Measurements from ENCODE around the gene CACNG5.
"Not testable (repeated sequence)": the region's sequence is repeated elsewhere in the genome, so short reads cannot be mapped to it uniquely, and the experiment has no call there.

The CACNG5 gene

DNA sequence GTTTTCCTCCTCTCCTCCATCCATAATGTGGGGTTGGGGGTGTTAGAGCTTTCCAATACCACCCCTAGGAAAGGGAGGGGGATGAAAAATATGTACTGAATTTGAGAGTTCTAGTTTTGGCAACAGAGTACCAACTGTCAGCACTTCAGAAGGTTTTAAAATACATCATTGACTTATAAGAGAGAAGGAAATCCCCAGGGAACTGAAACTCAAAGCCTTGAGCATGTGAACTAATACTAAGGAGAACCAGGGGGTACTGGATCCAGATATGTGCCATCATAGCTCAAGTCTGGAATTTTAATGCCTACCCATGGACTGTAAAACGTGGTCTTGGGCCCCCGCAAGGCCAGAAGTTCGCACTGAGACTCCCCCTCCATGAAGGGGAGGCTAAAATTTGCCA lies 15.8 kb downstream of the CACNG5 start:
- no peak for DNase-seq

GRCh38 chr17:66855204-66855603 lies 20.3 kb downstream of the CACNG5 start:
- DNase-seq = no peak

DNA sequence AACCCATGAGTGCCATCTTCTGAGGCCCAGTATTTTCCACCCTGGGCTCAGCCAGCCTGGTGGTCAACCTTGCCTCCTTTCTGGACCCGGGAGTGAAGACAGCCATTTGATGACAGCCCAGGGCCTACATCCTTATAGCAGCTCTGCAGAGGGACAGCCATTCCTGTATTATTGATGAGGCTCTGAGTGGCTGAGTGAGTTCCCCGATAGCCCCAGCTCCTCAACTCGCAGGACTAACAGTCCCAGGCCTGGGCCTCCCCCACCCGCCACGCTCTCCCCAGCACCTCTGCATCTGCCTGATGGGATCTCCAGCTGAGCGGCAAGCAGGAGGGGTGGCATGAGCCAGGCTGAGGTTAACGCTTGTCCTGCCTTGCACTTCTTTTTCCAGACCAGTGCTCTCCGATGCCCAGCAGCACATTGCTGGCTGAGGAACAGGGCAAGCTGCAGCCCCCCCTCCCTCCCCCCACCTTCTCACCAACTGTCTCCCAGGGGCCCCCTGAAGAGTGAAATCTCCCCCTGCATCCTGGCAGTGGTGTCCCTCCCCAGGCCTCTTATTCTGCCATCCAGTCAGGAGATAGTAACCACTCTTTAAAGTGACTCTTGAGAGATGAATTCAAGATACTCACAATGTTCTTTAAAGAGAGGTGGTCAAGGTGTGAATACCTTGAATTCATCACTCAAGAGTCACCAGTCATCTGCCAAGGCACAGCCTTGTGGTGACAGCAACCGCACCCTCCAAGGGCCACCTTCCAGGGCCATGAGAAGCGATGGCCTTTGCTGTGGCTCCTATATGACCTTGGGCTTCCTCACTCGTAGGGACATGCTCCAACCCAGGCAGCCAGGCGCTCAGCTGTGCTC lies 23.5 kb downstream of the CACNG5 start:
- no peak for DNase-seq

- no peak for DNase-seq
Measured at GRCh38 chr17:66859353-66859752, 24.4 kb downstream of the CACNG5 start.

GRCh38 chr17:66860204-66860603 lies 25.3 kb downstream of the CACNG5 start:
- no peak for DNase-seq

GRCh38 chr17:66863820-66864219 lies 28.9 kb downstream of the CACNG5 start:
- DNase-seq = no peak

GRCh38 chr17:66865151-66865550 lies 30.2 kb downstream of the CACNG5 start:
- DNase-seq = no peak

DNA sequence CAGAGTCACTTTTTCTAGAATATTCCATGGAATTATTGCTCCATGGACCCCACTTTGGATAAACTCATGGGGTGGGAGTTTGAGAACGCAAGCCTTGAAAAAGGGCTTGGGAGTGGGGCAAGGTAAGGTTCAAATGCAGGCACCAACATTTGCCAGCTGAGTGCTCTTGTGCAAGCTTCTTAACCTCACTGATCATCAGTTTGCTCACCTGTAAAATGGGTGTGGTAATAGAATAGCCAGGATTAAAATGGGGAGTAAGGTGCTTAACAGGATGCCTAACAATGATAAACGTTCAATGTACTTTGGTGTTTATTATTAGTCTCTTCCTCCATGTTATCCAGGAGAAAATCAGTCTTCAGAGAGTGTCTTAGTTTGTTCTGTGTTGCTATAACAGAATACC lies 39.0 kb downstream of the CACNG5 start:
- no peak for DNase-seq

- DNase-seq = no peak
Measured at GRCh38 chr17:66884931-66885330, 50.0 kb downstream of the CACNG5 start.

GRCh38 chr17:66885417-66885816 lies 50.5 kb downstream of the CACNG5 start:
- DNase-seq = no peak

DNA sequence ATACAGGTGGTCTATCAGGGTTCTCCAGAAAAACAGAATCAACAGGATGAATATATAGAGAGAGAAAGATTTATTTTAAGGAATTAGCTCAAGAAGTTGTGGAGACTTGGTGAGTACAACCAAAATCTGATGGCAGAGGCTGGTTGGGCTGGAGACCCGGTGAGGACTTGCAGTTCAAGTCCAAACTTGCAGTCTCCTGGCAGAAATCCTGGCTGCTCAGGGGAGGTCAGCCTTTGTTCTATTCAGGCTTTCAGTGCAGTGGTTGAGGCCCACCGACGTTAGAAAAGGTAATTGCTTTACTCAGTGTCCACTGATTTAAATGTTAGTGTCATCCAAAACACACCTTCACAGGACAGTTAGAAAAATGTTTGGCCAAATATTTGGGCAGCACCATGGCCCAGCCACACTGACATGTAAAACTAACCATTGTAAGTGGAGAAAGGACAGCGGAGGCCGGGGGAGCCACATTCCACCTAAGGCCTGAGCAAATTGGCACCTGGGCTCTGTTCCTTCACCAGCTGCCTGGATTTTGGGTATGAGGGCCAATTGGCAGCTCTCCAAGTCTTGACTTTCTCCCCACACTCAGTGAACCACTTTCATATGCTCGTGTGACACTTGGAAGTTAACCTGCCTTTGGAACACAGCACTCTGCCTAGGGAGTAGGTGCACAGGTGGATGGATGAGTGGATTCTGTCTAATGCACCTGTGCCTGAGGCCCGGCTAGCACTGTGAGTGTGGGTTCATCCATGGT lies 54.7 kb downstream of the CACNG5 start:
- DNase-seq = no peak

GRCh38 chr17:66892246-66892645 lies 57.3 kb downstream of the CACNG5 start:
- DNase-seq = no peak

DNA sequence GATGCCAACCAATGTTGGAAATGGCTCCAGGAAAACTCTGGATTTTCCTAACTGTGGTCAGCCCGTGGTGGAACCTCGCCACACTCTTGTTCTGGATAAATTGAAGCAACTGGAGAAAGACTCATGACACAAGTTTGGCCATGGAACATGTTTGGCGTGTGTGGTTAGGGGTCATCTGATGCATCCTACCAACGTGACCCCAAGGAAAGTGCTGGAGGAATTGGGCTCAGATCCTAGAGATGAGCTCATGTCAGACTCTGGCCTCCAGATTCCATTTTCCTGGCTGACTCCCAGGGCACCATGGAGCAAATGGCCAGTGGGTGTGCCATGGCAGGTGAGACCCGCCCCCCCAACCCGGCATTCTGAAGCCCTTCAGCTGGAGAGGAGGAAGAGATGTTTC lies 58.5 kb downstream of the CACNG5 start:
- DNase-seq = no peak

DNA sequence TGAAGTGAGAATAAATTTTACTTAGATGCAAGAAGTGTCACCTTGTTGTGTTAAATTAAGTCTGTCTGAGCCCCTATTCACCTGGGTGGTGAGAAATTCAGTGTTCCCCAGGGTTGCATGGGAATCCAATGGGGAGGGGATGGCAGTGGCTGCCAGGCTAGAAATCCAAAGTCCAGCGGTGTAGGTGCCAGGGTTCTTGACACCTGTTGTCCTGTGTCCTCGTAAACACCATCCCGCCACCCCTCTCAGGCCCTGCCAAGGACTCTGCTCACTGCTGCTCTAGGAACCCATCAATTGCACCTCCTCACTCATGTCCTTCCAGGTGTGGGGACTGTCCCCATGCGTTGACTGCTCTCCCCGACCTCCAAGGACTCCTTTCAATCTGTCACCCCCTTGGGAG lies 58.9 kb downstream of the CACNG5 start:
- no peak for DNase-seq

- DNase-seq = no peak
Measured at GRCh38 chr17:66897141-66897540, 62.2 kb downstream of the CACNG5 start.

GRCh38 chr17:66898536-66898935 lies 63.6 kb downstream of the CACNG5 start:
- no peak for DNase-seq

- DNase-seq = peak; percentile 23
Measured at GRCh38 chr17:66900126-66901010, 65.5 kb downstream of the CACNG5 start.

DNA sequence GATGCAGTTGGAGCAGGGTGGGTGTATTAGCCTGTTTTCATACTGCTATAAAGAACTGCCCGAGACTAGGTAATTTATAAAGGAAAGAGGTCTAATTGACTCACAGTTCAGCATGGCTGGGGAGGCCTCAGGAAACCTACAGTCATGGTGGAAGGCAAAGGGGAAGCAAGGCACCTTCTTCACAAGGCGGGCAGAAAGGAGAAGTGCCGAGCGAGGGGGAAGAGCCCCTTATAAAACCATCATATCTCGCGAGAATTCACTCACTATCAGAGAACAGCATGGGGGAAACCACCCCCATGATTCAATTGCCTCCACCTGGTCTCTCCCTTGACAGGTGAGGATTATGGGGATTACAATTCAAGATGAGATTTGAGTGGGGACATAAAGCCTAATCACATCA lies 68.4 kb downstream of the CACNG5 start:
- not testable (repeated sequence) for DNase-seq

GRCh38 chr17:66903781-66904180 lies 68.9 kb downstream of the CACNG5 start:
- no peak for DNase-seq

GRCh38 chr17:66904760-66905624 lies 70.1 kb downstream of the CACNG5 start:
- no peak for DNase-seq

GRCh38 chr17:66906321-66907278 lies 71.7 kb downstream of the CACNG5 start:
- peak; percentile 29 for DNase-seq
